ENCODE measurements around the gene INSYN2B. TPM values are rescaled to one million over a fixed set of nuclear protein-coding genes. Genes with fewer than 3 reads are reported as not detected.

Gene INSYN2B
- total RNA-seq, 1 donor from 2014 or later, result not detected

DNA sequence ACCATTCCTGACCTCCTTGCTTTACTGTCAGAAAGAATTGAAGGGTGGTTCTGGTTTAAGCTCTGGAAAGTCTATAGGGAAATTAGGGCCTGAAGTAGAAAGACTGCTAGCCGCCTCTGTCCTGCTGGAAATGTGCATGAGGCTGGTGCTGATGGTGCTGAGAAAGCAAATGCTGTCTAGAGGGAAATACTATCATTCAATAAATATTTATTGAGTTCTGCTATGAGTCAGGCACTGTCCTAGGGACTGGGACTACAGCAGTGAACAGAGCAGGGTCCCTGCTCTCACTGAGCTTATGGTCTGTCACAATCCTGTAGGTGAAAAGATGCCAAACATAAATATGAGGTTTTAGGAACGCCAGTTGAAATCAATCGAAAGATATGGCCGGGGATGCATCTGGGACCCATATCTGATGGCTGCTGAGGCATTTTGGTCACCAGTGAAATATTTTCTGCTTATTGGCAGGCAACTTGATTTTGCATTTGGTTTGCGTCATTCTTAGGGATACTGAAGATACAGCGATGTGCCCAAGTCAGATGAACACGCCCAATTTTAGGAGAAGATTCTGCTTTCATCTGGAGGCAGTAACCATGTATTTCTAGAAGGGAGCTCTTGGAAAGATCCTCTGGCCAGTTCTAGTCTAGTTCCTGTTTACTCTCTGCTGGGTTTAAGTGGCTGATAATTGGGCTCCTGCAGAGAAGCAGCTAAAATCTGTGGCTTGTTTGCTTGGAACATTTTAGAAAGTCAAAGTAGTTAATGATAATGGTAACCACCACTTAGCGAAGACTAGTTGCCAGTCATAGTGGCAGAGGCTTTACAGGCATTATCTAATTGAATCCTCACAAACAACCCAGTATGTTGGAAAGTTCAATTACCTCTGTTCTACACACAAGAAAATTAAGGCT lies 73.3 kb downstream of the INSYN2B start:
- Histone ChIP-seq H3K9me3 (no peaks in the 10 kb centered on the region), H3K27ac (no peak overlapping the region), H3K4me3 (no peak overlapping the region), H3K36me3 (no peaks in the 10 kb centered on the region), H3K27me3 (ENCODE audit: low read depth) (no peaks in the 10 kb centered on the region), H3K4me1 (no peaks in the 10 kb centered on the region)
- ATAC-seq (no peak), DNase-seq (no peak)
- intact Hi-C loops (cut with DNase I), result no loop called here
- TF ChIP-seq CTCF (IDR thresholded peaks at IDR 0.05), result no peak

DNA sequence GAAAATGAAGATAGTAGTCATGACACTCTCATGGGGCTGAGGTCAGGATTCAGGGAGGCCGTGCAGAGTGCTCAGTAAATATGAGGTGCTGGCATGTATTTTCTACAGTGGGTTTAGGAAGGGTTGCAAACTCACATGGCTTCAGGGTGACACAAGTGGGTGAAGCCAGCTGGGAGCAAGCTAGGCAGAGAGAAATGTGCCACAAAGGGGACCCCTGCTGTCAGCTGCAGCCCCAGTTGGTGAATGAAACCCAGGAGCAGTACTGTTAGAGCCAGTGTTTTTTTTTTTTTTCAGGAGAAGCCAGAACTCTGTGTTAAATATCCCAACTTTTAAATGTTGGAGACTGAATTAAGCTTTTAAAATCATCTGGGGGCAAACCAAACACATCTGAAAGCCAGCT lies 75.3 kb downstream of the INSYN2B start:
- no peaks in the 10 kb centered on the region for H3K27me3 ChIP-seq (ENCODE audit: low read depth)
- no peak overlapping the region for H3K27ac ChIP-seq
- DNase-seq (no peak), ATAC-seq (no peak)
- intact Hi-C loops (cut with DNase I), result no loop called here
- no peaks in the 10 kb centered on the region for H3K36me3 ChIP-seq
- no peak for TF ChIP-seq CTCF (IDR thresholded peaks at IDR 0.05)
- no peaks in the 10 kb centered on the region for H3K4me1 ChIP-seq
- no peaks in the 10 kb centered on the region for H3K9me3 ChIP-seq
- H3K4me3 ChIP-seq, result no peak overlapping the region

GRCh38 chr5:169904508-169904907 lies 75.8 kb downstream of the INSYN2B start:
- no peak for TF ChIP-seq CTCF (IDR thresholded peaks at IDR 0.05)
- DNase-seq (no peak), ATAC-seq (no peak)
- no peaks in the 10 kb centered on the region for H3K4me1 ChIP-seq
- intact Hi-C loops (cut with DNase I), result no loop called here
- no peaks in the 10 kb centered on the region for H3K27me3 ChIP-seq (ENCODE audit: low read depth)
- H3K9me3 ChIP-seq, result no peaks in the 10 kb centered on the region
- no peaks in the 10 kb centered on the region for H3K36me3 ChIP-seq
- no peak overlapping the region for H3K27ac ChIP-seq
- no peak overlapping the region for H3K4me3 ChIP-seq

DNA sequence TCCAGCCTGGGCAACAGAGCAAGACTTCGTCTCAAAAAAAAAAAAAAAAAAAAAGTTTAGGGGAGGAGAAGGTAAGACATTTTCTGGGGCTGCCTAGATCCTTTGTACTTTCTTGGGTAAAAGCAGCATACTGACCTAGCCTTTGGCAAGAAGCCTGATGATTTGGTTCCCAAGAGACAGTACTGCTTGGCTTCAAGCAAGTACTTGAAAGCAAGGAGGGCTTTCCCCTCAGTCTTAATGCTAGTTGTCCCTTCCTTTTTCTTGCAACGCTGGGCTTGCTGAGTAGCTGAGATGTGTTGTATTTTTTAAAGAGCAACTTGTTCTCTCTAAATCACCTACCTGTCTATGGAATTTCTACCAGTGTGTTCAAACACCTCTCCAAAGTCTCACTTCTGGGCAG lies 76.2 kb downstream of the INSYN2B start:
- DNase-seq (no peak), ATAC-seq (no peak)
- intact Hi-C loops (cut with DNase I), result no loop called here
- Histone ChIP-seq H3K36me3 (no peaks in the 10 kb centered on the region), H3K4me1 (no peaks in the 10 kb centered on the region), H3K27me3 (ENCODE audit: low read depth) (no peaks in the 10 kb centered on the region), H3K9me3 (no peaks in the 10 kb centered on the region), H3K27ac (no peak overlapping the region), H3K4me3 (no peak overlapping the region)
- no peak for TF ChIP-seq CTCF (IDR thresholded peaks at IDR 0.05)

- H3K36me3 ChIP-seq, result no peaks in the 10 kb centered on the region
- no peaks in the 10 kb centered on the region for H3K27me3 ChIP-seq (ENCODE audit: low read depth)
- ATAC-seq (no peak), DNase-seq (no peak)
- TF ChIP-seq CTCF (IDR thresholded peaks at IDR 0.05), result no peak
- H3K27ac ChIP-seq, result no peak overlapping the region
- no peaks in the 10 kb centered on the region for H3K9me3 ChIP-seq
- intact Hi-C loops (cut with DNase I), result no loop called here
- H3K4me3 ChIP-seq, result no peak overlapping the region
- H3K4me1 ChIP-seq, result no peaks in the 10 kb centered on the region
Measured at GRCh38 chr5:169901896-169902295, 78.4 kb downstream of the INSYN2B start.
